ENCODE measurements around the gene HAL. TPM values are rescaled to one million over a fixed set of nuclear protein-coding genes. Genes with fewer than 3 reads are reported as not detected.

Gene HAL
- total and polyA plus RNA-seq, 2 of the 13 experiments (the other 11 are each of a cell fraction or from before 2014, with no cell fraction given), result 0.89 to 37.8 TPM

GRCh38 chr12:96044017-96044942 is 48.1 kb upstream of the HAL start:
- BruUV-seq (replicated peaks), result no TSS peak
- Histone ChIP-seq H3K9ac (ENCODE audit: insufficient read depth, low read depth, low read length) (no peak overlapping the region), H3K9me3 (ENCODE audit: low read length) (no peaks in the 10 kb centered on the region), H3K79me2 (ENCODE audit: insufficient read depth, low read length) (no peaks in the 10 kb centered on the region), H4K20me1 (ENCODE audit: insufficient read depth, low read length) (no peaks in the 10 kb centered on the region), H3K27ac (ENCODE audit: extremely low read length, insufficient read depth, low read length) (no peak overlapping the region), H3K4me2 (ENCODE audit: low read depth, low read length) (no peak overlapping the region), H3K36me3 (replicated peaks in 1 of 2; ENCODE audit: control insufficient read depth in 1 of 2, insufficient read depth in 2 of 2, low read length in 2 of 2) (no peaks in the 10 kb centered on the region), H3K4me1 (ENCODE audit: insufficient read depth, low read length) (peaks cover 45% of the 10 kb centered on the region), H2AFZ (ENCODE audit: low read length) (no peak overlapping the region), H3K4me3 (replicated peaks in 1 of 3; ENCODE audit: insufficient read depth in 1 of 3, low read depth in 2 of 3, low read length in 3 of 3) (no peak overlapping the region), H3K27me3 (ENCODE audit: control insufficient read depth in 1 of 2, insufficient read depth in 2 of 2, low read length in 2 of 2) (peaks cover 0 to 19% of the 10 kb centered on the region in 2 experiments; a peak in 2 of 5 replicates)
- ATAC-seq (no peak), DNase-seq (ENCODE audit: low spot score) (no peak), FAIRE-seq (no peak)
- in situ Hi-C loops (cut with HindIII; ENCODE audit: extremely low pct_ligation_motif_present, low pct_unique_long_range_greater_than_20kb), result no loop called here
- 42% methylated on average over 10 of the region's 10 CpGs for WGBS (ENCODE audit: low lambda C conversion rate)
- intact Hi-C loops (cut with micrococcal nuclease; ENCODE audit: unreplicated experiment), result no loop called here
- ChIA-PET CTCF (ENCODE audit: low intra/inter-chr PET ratio, low total read pairs) (no interaction called here), POLR2A (no interaction called here)
- TF ChIP-seq ZNF142 (CRISPR knock-in tag; IDR thresholded peaks at IDR 0.05), result no peak
- no peak for TF ChIP-seq ZBTB26 (CRISPR knock-in tag; IDR thresholded peaks at IDR 0.05; ENCODE audit: borderline replicate concordance)
- no peak for TF ChIP-seq HNRNPK (IDR thresholded peaks at IDR 0.05; ENCODE audit: low read depth, low read length, poor library complexity, severe bottlenecking)
- TF ChIP-seq FOXK2 (IDR thresholded peaks at IDR 0.05), result no peak
- no peak for TF ChIP-seq NFATC3 (CRISPR knock-in tag; IDR thresholded peaks at IDR 0.05)
- no peak for TF ChIP-seq ZSCAN12 (CRISPR knock-in tag; IDR thresholded peaks at IDR 0.05)
- no peak for TF ChIP-seq ZNF329 (CRISPR knock-in tag; IDR thresholded peaks at IDR 0.05; ENCODE audit: low read depth)
- no peak for TF ChIP-seq HBP1 (CRISPR knock-in tag; IDR thresholded peaks at IDR 0.05; ENCODE audit: low read depth)
- TF ChIP-seq NFE2L2 (IDR thresholded peaks at IDR 0.05; ENCODE audit: low read length), result no peak
- no peak for TF ChIP-seq RBAK (CRISPR knock-in tag; IDR thresholded peaks at IDR 0.05)
- TF ChIP-seq CTCF (CRISPR knock-in tag; IDR thresholded peaks at IDR 0.05), result no peak
- TF ChIP-seq ATF7-NPFF (CRISPR knock-in tag; IDR thresholded peaks at IDR 0.05; ENCODE audit: low read depth), result no peak
- no peak for TF ChIP-seq ZNF672 (CRISPR knock-in tag; IDR thresholded peaks at IDR 0.05)
- TF ChIP-seq PHF8 (CRISPR knock-in tag; IDR thresholded peaks at IDR 0.05), result no peak
